K562 (cell line): ENCODE results near the gene DYRK1B.

Experiments
- CTCF ChIP-seq, 3 experiments: IDR thresholded peaks in 2 of 3; conservative IDR thresholded peaks in 1 of 3; 2 replicates each; pipeline ENCODE4 v1.5.1; 2011 to 2012; ENCODE audit warnings: low read length in 3 of 3, mild to moderate bottlenecking in 3 of 3, control low read depth in 2 of 3, improper control_type of control experiment in 1 of 3, inconsistent platforms in 1 of 3, low read depth in 1 of 3, mixed read lengths in 1 of 3, moderate library complexity in 1 of 3; ENCODE audit not compliant: insufficient read depth in 2 of 3
- MAFK ChIP-seq: IDR thresholded peaks from 2 replicates; pipeline ENCODE4 v1.6.1; 2011; ENCODE audit warnings: low read length, improper control_type of control experiment
- XRCC3 ChIP-seq: fragments of 450-650 bp; IDR thresholded peaks from 2 replicates; pipeline ENCODE4 v1.6.1; 2017; ENCODE audit warnings: mild to moderate bottlenecking, moderate library complexity

GRCh38 chr19:39847525-39847924, 13.6 kb upstream of the DYRK1B start:
- TF ChIP-seq MAFK (no peak), CTCF (IDR thresholded peaks at IDR 0.05 in 2 of 3, conservative IDR thresholded peaks at IDR 0.05 in 1 of 3; ENCODE audit: insufficient read depth in 2 of 3, low read depth in 1 of 3, low read length in 3 of 3) (no peak), XRCC3 (no peak)
